GM10248 (cell line): ENCODE results near the gene RIC1.
"Not testable (repeated sequence)": the region's sequence is repeated elsewhere in the genome, so short reads cannot be mapped to it uniquely, and the experiment has no call there.

Experiments used
- CTCF ChIA-PET: fragments of 300-600 bp; sonication (Branson Sonifier 250); formaldehyde crosslinking; extraction: SDS; loops from one replicate; lab custom pipeline; 2021; ENCODE audit warnings: antibody characterized with exemption; lab: Yijun Ruan, JAX
- POLR2A ChIA-PET: fragments of 350-650 bp; sonication (Branson Sonifier 250); formaldehyde crosslinking; extraction: SDS; loops from one replicate; lab custom pipeline; 2020; ENCODE audit warnings: antibody characterized with exemption; lab: Yijun Ruan, JAX
- DNase-seq: peaks from one replicate; pipeline ENCODE4 v3.0.0; 2012; ENCODE audit errors: extremely low spot score
- TF ChIP-seq, protein P1 (sequence below): IDR thresholded peaks from 2 replicates; pipeline ENCODE4 v1.5.1; 2012; ENCODE audit warnings: mild to moderate bottlenecking, low read depth; ENCODE audit errors: extremely low read depth, missing control alignments, control extremely low read depth

The RIC1 gene

DNA sequence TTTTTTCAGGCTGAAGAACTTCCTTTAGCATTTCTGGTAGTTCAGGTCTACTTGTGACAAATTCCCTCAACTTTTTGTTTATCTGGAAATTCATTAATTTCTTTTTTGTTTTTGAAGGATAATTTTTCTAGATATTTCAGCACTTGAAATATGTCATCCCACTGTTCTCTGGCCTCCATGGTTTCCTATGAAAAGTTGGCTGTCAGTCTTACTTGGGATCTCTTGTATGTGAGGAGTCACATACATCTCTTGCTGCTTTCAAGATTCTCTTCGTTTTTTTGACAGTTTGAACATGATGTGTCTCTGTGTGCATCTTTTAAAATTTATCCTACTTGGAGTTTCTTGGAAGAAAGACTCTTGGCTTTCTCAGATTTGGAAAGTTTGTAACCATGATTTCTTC, 79.5 kb downstream of the RIC1 start:
- TF ChIP-seq, protein P1, sequence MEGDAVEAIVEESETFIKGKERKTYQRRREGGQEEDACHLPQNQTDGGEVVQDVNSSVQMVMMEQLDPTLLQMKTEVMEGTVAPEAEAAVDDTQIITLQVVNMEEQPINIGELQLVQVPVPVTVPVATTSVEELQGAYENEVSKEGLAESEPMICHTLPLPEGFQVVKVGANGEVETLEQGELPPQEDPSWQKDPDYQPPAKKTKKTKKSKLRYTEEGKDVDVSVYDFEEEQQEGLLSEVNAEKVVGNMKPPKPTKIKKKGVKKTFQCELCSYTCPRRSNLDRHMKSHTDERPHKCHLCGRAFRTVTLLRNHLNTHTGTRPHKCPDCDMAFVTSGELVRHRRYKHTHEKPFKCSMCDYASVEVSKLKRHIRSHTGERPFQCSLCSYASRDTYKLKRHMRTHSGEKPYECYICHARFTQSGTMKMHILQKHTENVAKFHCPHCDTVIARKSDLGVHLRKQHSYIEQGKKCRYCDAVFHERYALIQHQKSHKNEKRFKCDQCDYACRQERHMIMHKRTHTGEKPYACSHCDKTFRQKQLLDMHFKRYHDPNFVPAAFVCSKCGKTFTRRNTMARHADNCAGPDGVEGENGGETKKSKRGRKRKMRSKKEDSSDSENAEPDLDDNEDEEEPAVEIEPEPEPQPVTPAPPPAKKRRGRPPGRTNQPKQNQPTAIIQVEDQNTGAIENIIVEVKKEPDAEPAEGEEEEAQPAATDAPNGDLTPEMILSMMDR, result no peak
- ChIA-PET CTCF (no interaction called here), POLR2A (no interaction called here)
- no peak for DNase-seq

DNA sequence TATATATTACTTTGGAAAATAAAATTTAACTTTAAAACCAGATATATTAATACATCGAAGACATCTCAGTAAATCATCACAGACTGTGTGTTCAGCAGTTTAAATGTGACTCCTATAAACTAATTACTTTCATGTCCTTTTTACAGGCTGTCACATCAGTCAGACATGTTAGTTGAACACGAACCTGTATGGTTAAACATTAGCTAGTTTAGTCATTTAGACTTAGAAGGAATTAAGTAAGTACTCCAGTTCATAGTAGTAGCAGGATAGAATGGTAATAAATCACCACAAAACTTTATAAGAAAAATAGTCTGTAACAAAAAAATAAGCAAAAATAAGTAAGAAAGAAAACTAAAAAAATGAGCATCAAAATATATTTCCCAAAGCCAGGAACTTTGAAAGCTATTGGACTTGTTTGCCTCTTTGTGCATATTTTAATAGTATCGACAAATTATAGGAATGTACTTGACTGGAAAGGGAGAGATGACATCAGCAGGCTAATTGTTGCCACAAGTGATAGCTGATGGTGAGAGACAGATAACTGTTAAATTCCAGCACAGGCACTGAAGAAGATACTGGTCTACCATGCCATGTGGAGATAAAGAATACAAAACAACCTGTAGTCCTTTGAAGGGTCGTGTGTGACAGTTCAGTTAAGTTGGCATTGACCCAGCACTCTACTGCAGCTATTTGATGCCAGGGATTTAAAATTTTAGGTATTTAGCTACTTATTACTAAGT, 83.9 kb downstream of the RIC1 start:
- ChIA-PET CTCF (no interaction called here), POLR2A (no interaction called here)
- TF ChIP-seq, protein P1, result no peak
- no peak for DNase-seq

DNA sequence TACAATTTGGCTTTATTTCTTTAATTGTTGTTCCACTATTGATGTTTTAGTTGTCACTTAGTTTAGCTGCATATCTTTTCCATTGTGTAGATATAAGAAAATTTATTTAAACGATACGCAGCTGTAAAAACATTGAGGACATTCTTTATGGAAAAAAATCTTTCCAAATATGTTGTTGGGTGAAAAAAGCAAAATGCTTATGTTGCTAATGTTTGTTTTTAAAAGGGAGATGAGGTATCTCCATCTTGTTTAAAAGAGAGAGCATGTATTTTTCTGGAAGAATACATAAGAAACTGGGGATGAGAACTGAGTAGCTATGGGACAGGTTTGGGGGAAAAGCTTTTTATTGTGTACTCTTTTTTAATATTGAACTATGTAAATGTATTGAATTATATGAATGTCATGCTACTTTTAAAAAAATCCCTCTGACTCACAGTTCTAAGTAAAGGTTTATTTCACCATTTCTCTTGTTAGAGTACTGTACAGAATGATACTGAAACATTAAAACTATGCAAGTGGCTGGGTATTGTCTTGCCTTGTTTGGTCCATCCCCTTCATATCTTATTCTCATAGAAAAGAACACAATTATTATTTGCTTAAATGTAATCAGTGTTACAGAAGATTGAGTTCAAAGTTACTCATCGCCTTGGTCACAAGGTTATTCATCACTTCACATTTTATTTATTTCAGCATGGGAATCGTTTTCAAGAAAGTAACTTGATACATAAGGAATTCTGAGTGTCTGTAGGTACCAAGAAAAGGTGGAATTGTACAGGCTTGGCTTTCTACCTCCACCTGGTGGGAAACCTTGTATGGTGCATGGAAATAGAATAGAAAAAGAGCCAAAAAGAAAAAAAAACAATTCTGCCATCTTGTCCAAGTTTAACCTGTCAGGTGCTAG, 85.8 kb downstream of the RIC1 start:
- no peak for DNase-seq
- ChIA-PET POLR2A (no interaction called here), CTCF (no interaction called here)
- TF ChIP-seq, protein P1, result no peak

DNA sequence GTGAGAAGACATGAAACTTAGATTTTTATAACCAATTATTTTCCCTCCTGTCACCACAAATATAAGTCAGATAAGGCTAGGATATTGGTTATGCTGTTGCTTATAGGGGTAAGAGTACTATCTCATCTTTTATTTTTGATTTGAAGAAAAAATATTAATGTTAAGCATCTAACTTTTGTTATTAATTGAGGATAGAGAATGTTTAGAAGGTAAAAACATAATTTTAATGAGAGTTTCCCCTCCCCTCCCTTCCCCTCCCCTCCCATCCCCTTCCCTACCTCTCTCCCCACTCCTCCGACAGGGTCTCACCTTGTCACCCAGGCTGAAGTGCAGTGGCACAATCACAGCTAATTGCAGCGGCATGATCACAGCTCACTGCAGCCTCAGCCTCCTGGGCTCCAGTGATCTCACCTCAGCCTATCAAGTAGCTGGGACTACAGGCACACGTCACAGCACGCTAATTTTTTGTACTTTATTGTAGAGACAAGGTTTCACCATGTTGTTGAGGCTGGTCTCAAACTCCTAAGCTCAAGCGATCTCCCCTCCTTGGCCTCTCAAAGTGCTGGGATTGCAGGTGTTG, 86.7 kb downstream of the RIC1 start:
- DNase-seq, result no peak
- ChIA-PET CTCF (interaction anchor here (1.0 to 2.4 kb wide), 3 partner anchors 11 to 52 kb away, joined by 3 to 6 read pairs (median 4); no protein-coding TSS in a partner anchor), POLR2A (interaction anchor here (0.6 kb wide), 1 partner anchor 127 kb away, joined by 3 read pairs; no protein-coding TSS in a partner anchor)
- TF ChIP-seq, protein P1, result no peak

DNA sequence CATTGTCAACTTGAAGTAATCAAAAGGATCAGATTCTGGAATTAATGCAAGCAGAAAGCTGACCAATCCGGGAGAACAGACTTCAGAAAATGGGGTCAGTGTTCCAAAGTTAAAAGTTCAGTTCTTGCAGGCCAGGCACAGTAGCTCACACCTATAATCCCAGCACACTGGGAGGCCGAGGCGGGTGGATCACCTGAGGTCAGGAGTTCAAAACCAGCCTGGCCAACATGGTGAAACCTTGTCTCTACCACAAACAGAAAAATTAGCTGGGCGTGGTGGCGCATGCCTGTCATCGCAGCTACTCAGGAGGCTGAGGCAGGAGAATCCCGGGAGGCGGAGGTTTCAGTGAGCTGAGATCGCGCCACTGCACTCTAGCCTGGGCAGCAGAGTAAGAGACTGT, 88.5 kb downstream of the RIC1 start:
- DNase-seq, POLR2A ChIA-PET: not testable (repeated sequence)
- CTCF ChIA-PET, result interaction anchor here (1.0 to 2.4 kb wide), 6 partner anchors 10 to 44 kb away, joined by 3 to 6 read pairs (median 4); no protein-coding TSS in a partner anchor

DNA sequence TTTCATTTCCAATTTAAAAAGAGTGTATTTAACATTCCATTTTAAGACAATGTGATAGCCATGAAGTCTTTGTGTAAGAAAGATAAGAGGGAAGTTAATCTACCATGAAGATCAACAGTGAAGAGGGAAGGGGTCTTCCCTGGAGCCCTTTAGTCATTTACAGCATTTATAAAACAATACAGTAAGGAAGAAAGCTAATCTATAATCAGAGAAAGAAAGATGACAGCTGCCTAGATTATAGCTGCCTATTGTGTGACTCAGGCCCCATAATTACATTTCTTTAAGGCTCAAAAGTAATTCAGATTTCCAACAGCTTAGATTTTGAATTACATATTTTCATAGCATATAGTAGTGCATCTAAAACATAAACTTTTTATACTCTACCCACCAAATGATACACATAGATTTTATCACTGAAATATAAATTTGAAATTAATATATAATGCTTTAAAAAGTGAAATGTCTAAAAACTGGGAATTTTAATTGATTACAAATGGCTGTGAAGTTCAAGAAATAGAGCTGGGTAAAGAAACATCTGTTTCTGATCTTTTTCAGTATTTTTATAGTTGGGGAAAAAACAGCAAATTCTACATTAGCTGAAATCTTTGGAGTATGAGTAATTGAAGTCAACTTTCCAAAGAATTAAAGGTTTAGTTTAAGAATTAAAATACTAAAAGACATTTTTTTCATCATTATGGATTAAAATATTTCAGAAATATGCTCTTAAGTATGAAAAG, 89.6 kb downstream of the RIC1 start:
- TF ChIP-seq, protein P1, result no peak
- no peak for DNase-seq
- ChIA-PET CTCF (interaction anchor here (1.2 to 2.2 kb wide), 5 partner anchors 10 to 43 kb away, joined by 3 to 6 read pairs (median 4); no protein-coding TSS in a partner anchor), POLR2A (no interaction called here)
